Dendritic cell treated with granulocyte-macrophage colony-stimulating factor and Interleukin-4, amounts not matched to agents 40 ng/mL and 50 ng/mL, for 4 days (primary cell): Measurements from ENCODE around the gene WWOX.
A peak's percentile ranks its signal among the peaks of the same experiment; 100 is the strongest.

Experiments
- H3K27ac Mint-ChIP-seq: one replicate; pipeline ENCODE4 v1.8.0; 2022; ENCODE audit warnings: mild to moderate bottlenecking, mixed read lengths
- H3K27me3 Mint-ChIP-seq: one replicate; pipeline ENCODE4 v1.8.0; 2022; ENCODE audit warnings: mild to moderate bottlenecking, mixed read lengths
- H3K36me3 Mint-ChIP-seq: one replicate; pipeline ENCODE4 v1.8.0; 2022; ENCODE audit warnings: low read depth, mixed read lengths
- H3K4me1 Mint-ChIP-seq: one replicate; pipeline ENCODE4 v1.8.0; 2022; ENCODE audit warnings: low read depth, mixed read lengths
- H3K4me3 Mint-ChIP-seq: one replicate; pipeline ENCODE4 v1.8.0; 2022; ENCODE audit warnings: mild to moderate bottlenecking, moderate library complexity, mixed read lengths
- H3K9me3 Mint-ChIP-seq: one replicate; pipeline ENCODE4 v1.8.0; 2022; ENCODE audit warnings: mixed read lengths
- intact Hi-C: fragments of 100-400 bp; cut with micrococcal nuclease; formaldehyde crosslinking; loops from one replicate; pipeline ENCODE4 v1.15.0; 2022

WWOX gene

DNA sequence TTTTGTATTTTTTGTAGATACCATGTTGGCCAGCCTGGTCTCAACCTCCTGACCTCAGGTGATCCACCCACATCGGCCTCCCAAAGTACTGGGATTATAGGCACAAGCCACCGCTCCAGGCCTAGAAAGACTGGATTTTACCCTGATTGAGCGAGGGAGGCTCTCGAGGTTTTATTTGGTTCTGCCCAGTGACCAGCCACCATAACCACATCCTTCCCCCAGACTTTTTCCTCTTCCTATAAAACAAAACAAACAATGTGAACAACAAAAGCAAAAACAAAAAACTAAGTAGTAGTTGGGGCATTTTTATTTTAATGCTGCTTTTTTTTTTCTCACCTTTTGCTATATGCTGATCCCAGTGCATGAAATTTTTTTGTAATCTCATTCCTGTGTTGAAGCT is 991.5 kb downstream of the WWOX start:
- H3K4me1 Mint-ChIP-seq = peaks cover 50% of the 10 kb centered on the region
- no peaks in the 10 kb centered on the region for H3K9me3 Mint-ChIP-seq
- peaks cover 29% of the 10 kb centered on the region for H3K27me3 Mint-ChIP-seq
- H3K27ac Mint-ChIP-seq = peak overlapping the region; percentile 61
- H3K36me3 Mint-ChIP-seq = no peaks in the 10 kb centered on the region
- intact Hi-C loops = loop anchor here (10.0 kb wide), 2 partner anchors 164 to 354 kb away; no protein-coding TSS in a partner anchor
- no peak overlapping the region for H3K4me3 Mint-ChIP-seq

DNA sequence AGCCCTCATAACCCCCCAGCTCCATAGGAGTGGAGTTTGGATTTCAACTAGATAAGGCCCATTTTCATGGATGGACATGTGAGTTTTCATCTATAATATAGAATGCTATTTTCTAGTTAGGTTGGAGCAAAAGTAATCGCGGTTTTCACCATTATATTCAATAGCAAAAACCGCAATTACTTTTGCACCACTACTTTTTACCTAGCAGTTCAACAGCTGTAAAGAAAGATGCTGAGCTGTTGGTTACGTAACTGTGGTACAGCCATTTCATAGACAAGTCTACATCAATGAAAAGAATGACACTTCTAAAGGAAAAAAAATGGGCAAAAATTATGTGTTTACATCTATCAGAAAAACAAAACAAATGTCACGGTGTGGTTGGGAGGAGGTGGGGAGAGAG is 993.4 kb downstream of the WWOX start:
- Mint-ChIP-seq H3K27me3 (peaks cover 39% of the 10 kb centered on the region), H3K27ac (no peak overlapping the region), H3K9me3 (no peaks in the 10 kb centered on the region), H3K36me3 (no peaks in the 10 kb centered on the region), H3K4me1 (peaks cover 68% of the 10 kb centered on the region), H3K4me3 (no peak overlapping the region)
- intact Hi-C loops = loop anchor here (10.0 kb wide), 2 partner anchors 162 to 352 kb away; no protein-coding TSS in a partner anchor

- intact Hi-C loops = loop anchor here (10.0 kb wide), 2 partner anchors 161 to 351 kb away; no protein-coding TSS in a partner anchor
- Mint-ChIP-seq H3K36me3 (no peaks in the 10 kb centered on the region), H3K27me3 (peaks cover 34% of the 10 kb centered on the region), H3K27ac (peak overlapping the region; percentile 33), H3K4me1 (peaks cover 68% of the 10 kb centered on the region), H3K4me3 (peak overlapping the region; percentile 15), H3K9me3 (peaks cover 2% of the 10 kb centered on the region)
Measured at GRCh38 chr16:79093554-79093967, 994.1 kb downstream of the WWOX start.

DNA sequence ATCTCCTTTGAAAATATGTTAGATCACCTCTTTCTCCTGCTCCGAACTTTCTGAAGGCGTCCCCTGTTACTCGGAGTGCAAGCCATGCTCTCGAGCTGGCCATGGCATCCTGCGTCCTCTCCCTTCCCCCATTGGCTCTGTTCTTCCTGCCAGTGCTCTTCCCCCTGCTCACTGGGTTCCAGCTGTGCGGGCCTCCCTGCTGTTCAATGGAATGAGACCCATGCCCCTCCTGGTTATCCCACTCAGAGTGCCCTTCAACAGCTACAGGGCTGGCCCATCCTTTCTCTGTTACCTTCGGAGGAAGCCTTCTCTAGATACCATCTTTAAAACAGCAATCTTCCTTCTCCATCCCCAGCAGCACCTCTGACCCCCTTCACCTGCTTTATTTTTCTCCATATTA is 996.8 kb downstream of the WWOX start:
- Mint-ChIP-seq H3K4me1 (peaks cover 62% of the 10 kb centered on the region), H3K36me3 (no peaks in the 10 kb centered on the region), H3K9me3 (peaks cover 10% of the 10 kb centered on the region), H3K4me3 (no peak overlapping the region), H3K27me3 (peaks cover 39% of the 10 kb centered on the region), H3K27ac (no peak overlapping the region)
- intact Hi-C loops = loop anchor here (5.0 to 10.0 kb wide), 3 partner anchors 159 to 506 kb away; partner anchors contain the start of gene MAF

DNA sequence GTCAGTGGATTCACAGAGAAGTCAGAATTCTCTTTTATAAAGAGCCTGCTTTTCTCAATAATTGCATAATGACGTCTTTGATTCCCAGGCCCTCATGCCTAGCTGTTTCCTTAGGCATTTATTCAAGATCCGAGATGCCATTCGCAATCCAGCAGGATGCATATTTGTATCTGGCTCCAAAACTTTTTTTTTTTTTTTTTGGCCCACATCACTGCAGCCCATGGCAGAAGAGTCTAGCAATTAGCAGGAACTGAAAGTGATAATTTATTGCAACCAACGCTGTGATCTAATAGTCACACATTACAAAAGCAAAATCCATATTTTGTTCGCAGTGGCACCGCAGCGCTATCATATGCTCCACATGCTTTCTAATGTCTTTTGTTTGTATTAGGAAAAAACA is 997.7 kb downstream of the WWOX start:
- intact Hi-C loops = loop anchor here (5.0 to 10.0 kb wide), 3 partner anchors 158 to 505 kb away; partner anchors contain the start of gene MAF
- no peak overlapping the region for H3K4me3 Mint-ChIP-seq
- H3K27me3 Mint-ChIP-seq = peaks cover 39% of the 10 kb centered on the region

GRCh38 chr16:79097771-79098170 is 998.3 kb downstream of the WWOX start:
- no peak overlapping the region for H3K27ac Mint-ChIP-seq
- peaks cover 68% of the 10 kb centered on the region for H3K4me1 Mint-ChIP-seq
- H3K9me3 Mint-ChIP-seq = peaks cover 10% of the 10 kb centered on the region
- H3K36me3 Mint-ChIP-seq = no peaks in the 10 kb centered on the region
- H3K27me3 Mint-ChIP-seq = peaks cover 39% of the 10 kb centered on the region
- intact Hi-C loops = loop anchor here (5.0 to 10.0 kb wide), 3 partner anchors 157 to 505 kb away; partner anchors contain the start of gene MAF
- no peak overlapping the region for H3K4me3 Mint-ChIP-seq

More for the DNA sequence above, 997.7 kb downstream of the WWOX start:
- no peak overlapping the region for H3K27ac Mint-ChIP-seq
- peaks cover 67% of the 10 kb centered on the region for H3K4me1 Mint-ChIP-seq
- H3K36me3 Mint-ChIP-seq = no peaks in the 10 kb centered on the region
- peaks cover 10% of the 10 kb centered on the region for H3K9me3 Mint-ChIP-seq

DNA sequence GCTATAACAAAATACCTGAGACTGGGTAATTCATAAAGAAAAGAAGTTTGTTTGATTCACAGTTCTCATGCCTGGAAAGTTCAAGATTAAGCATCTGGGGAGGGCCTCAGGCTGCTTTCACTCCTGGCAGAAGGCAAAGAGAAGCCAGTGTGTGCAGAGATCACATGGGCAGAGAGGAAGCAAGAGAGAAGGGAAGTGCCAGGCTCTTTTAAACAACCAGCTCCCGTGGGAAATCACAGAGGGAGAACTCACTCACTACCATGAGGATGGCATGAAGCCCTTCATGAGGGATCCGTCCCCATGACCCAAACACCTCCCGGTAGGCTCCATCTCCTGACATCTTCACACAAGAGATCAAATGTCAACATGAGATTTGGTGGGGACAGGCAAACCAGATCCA is 999.5 kb downstream of the WWOX start:
- Mint-ChIP-seq H3K9me3 (peaks cover 10% of the 10 kb centered on the region), H3K27me3 (peaks cover 42% of the 10 kb centered on the region), H3K4me1 (peaks cover 60% of the 10 kb centered on the region), H3K27ac (no peak overlapping the region), H3K4me3 (no peak overlapping the region), H3K36me3 (no peaks in the 10 kb centered on the region)
- intact Hi-C loops = loop anchor here (5.0 to 10.0 kb wide), 3 partner anchors 156 to 503 kb away; partner anchors contain the start of gene MAF

GRCh38 chr16:79099716-79100115 is 1000.3 kb downstream of the WWOX start:
- no peaks in the 10 kb centered on the region for H3K36me3 Mint-ChIP-seq
- intact Hi-C loops = loop anchor here (5.0 to 10.0 kb wide), 3 partner anchors 155 to 503 kb away; partner anchors contain the start of gene MAF
- peaks cover 39% of the 10 kb centered on the region for H3K27me3 Mint-ChIP-seq
- H3K4me3 Mint-ChIP-seq = no peak overlapping the region
- H3K27ac Mint-ChIP-seq = no peak overlapping the region
- H3K4me1 Mint-ChIP-seq = peaks cover 52% of the 10 kb centered on the region
- peaks cover 10% of the 10 kb centered on the region for H3K9me3 Mint-ChIP-seq

DNA sequence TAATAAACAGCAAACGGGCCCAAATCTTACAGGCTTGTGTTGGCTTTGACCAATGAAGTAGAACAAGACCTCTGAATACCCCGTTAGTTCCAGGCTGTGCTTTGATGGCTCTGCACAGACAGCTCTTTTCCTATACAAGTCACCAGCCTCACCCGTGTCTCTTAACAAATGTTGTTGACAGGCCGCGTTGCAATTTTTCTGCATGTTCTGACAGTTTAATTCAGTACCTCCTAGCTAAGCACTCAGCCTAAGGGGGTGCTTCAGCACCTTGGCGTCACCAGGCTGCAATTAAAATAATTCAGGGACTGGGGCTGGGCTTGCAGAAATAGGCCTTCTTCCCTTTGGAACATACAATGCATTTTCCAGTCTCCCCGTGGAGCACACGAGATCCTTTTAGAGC is 1001.0 kb downstream of the WWOX start:
- H3K27ac Mint-ChIP-seq = no peak overlapping the region
- H3K4me3 Mint-ChIP-seq = no peak overlapping the region
- intact Hi-C loops = no loop called here
- H3K27me3 Mint-ChIP-seq = peaks cover 32% of the 10 kb centered on the region
- H3K9me3 Mint-ChIP-seq = peaks cover 10% of the 10 kb centered on the region
- H3K4me1 Mint-ChIP-seq = peaks cover 44% of the 10 kb centered on the region
- no peaks in the 10 kb centered on the region for H3K36me3 Mint-ChIP-seq

DNA sequence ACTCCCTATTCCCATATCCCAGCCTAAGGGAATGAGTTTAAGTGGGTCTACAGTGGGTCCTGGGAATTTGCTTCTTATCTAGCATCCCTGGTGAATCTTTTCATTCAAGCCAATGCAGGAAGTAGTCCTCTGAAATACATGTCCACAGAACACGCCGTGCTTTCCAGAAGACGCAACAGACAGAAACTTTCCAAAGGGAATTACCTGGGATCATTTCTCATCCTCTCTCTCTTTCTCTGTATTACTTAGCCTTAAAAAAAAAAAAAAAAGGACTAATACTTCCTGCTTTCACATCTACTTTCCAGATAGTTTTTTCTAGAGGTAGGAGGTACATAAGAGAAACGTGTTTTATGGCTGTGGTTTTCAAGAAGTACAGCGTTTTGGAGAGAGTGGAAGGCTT is 1002.0 kb downstream of the WWOX start:
- Mint-ChIP-seq H3K4me1 (peaks cover 36% of the 10 kb centered on the region), H3K4me3 (no peak overlapping the region), H3K36me3 (no peaks in the 10 kb centered on the region), H3K27me3 (peaks cover 23% of the 10 kb centered on the region), H3K9me3 (peaks cover 10% of the 10 kb centered on the region), H3K27ac (no peak overlapping the region)
- intact Hi-C loops = no loop called here

- Mint-ChIP-seq H3K9me3 (no peaks in the 10 kb centered on the region), H3K4me3 (no peak overlapping the region), H3K27ac (no peak overlapping the region), H3K4me1 (peaks cover 15% of the 10 kb centered on the region), H3K36me3 (no peaks in the 10 kb centered on the region), H3K27me3 (peaks cover 11% of the 10 kb centered on the region)
- intact Hi-C loops = no loop called here
Measured at GRCh38 chr16:79104567-79104966, 1005.1 kb downstream of the WWOX start.

DNA sequence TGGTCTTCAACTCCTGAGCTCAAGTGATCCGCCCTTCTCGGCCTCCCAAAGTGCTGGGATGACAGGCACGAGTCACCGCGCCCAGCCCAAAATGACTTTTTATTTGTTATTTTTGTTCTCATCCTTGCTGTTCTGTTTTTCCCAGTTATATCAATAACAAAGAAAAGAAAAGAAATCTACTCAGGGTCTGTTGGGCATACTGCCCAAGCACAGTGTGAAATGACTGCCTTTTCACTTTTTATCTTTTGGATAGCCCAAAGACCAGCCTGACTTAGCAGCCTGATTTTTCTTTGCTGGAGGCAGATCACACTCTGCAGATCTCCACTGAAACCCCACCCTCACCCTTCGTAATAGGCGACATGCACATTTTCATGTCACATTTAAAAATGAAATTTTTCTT is 1007.8 kb downstream of the WWOX start:
- H3K4me3 Mint-ChIP-seq = no peak overlapping the region
- H3K36me3 Mint-ChIP-seq = no peaks in the 10 kb centered on the region
- intact Hi-C loops = no loop called here
- H3K27me3 Mint-ChIP-seq = peaks cover 4% of the 10 kb centered on the region
- H3K9me3 Mint-ChIP-seq = no peaks in the 10 kb centered on the region
- peaks cover 5% of the 10 kb centered on the region for H3K4me1 Mint-ChIP-seq
- no peak overlapping the region for H3K27ac Mint-ChIP-seq

- no peak overlapping the region for H3K27ac Mint-ChIP-seq
- H3K4me3 Mint-ChIP-seq = no peak overlapping the region
- no peaks in the 10 kb centered on the region for H3K36me3 Mint-ChIP-seq
- intact Hi-C loops = no loop called here
- H3K4me1 Mint-ChIP-seq = peaks cover 7% of the 10 kb centered on the region
- peaks cover 2% of the 10 kb centered on the region for H3K27me3 Mint-ChIP-seq
- H3K9me3 Mint-ChIP-seq = no peaks in the 10 kb centered on the region
Measured at GRCh38 chr16:79109771-79110170, 1010.3 kb downstream of the WWOX start.

- no peak overlapping the region for H3K4me3 Mint-ChIP-seq
- no peaks in the 10 kb centered on the region for H3K36me3 Mint-ChIP-seq
- intact Hi-C loops = no loop called here
- H3K4me1 Mint-ChIP-seq = peaks cover 7% of the 10 kb centered on the region
- no peak overlapping the region for H3K27ac Mint-ChIP-seq
- H3K27me3 Mint-ChIP-seq = peaks cover 2% of the 10 kb centered on the region
- no peaks in the 10 kb centered on the region for H3K9me3 Mint-ChIP-seq
Measured at GRCh38 chr16:79110242-79110641, 1010.8 kb downstream of the WWOX start.

- Mint-ChIP-seq H3K4me1 (peaks cover 7% of the 10 kb centered on the region), H3K27ac (no peak overlapping the region), H3K4me3 (no peak overlapping the region), H3K9me3 (no peaks in the 10 kb centered on the region), H3K27me3 (peaks cover 2% of the 10 kb centered on the region), H3K36me3 (no peaks in the 10 kb centered on the region)
- intact Hi-C loops = no loop called here
Measured at GRCh38 chr16:79110953-79111352, 1011.5 kb downstream of the WWOX start.
